KMS-11 (cell line): ENCODE measurements around the gene RPA3.
A peak's percentile ranks its signal among the peaks of the same experiment; 100 is the strongest.

ENCODE experiments used
- H2AFZ ChIP-seq: fragments of 200-600 bp; sonication (generic); 2 replicates; pipeline ENCODE4 v1.6.1; 2016; ENCODE audit warnings: antibody characterized with exemption, mixed run types, low read depth
- H3K27ac ChIP-seq: fragments of 200-600 bp; sonication (generic); 2 replicates; pipeline ENCODE4 v1.6.1; 2016; ENCODE audit warnings: mild to moderate bottlenecking, mixed run types
- H3K27me3 ChIP-seq: fragments of 200-600 bp; sonication (generic); 2 replicates; pipeline ENCODE4 v1.6.1; 2017; ENCODE audit warnings: mild to moderate bottlenecking, low read depth, mixed run types, moderate library complexity; ENCODE audit not compliant: insufficient read depth
- H3K36me3 ChIP-seq: fragments of 200-600 bp; sonication (generic); 2 replicates; pipeline ENCODE4 v1.6.1; 2017; ENCODE audit warnings: mild to moderate bottlenecking, mixed run types; ENCODE audit not compliant: insufficient read depth
- H3K4me1 ChIP-seq: fragments of 200-600 bp; sonication (generic); 2 replicates; pipeline ENCODE4 v1.6.1; 2016; ENCODE audit warnings: mild to moderate bottlenecking, low read depth, mixed run types; ENCODE audit not compliant: poor library complexity, severe bottlenecking
- H3K4me2 ChIP-seq: fragments of 200-600 bp; sonication (generic); 2 replicates; pipeline ENCODE4 v1.7.0; 2016; ENCODE audit warnings: mild to moderate bottlenecking, mixed run types
- H3K4me3 ChIP-seq: fragments of 200-600 bp; sonication (generic); IDR thresholded peaks from 2 replicates; pipeline ENCODE4 v1.6.1; 2017; ENCODE audit warnings: low read depth, low read length, mixed read lengths; ENCODE audit not compliant: insufficient read depth
- H3K79me2 ChIP-seq: fragments of 200-600 bp; sonication (generic); 2 replicates; pipeline ENCODE4 v1.6.1; 2016; ENCODE audit warnings: low read depth, mixed run types; ENCODE audit not compliant: insufficient read depth
- H3K9ac ChIP-seq: fragments of 200-600 bp; sonication (generic); 2 replicates; pipeline ENCODE4 v1.6.1; 2016; ENCODE audit warnings: mild to moderate bottlenecking, mixed run types
- H4K20me1 ChIP-seq: fragments of 200-600 bp; sonication (generic); 2 replicates; pipeline ENCODE4 v1.6.1; 2016; ENCODE audit warnings: mild to moderate bottlenecking, mixed run types; ENCODE audit not compliant: insufficient read depth
- TF ChIP-seq, protein P1 (sequence below): fragments of 200-600 bp; sonication (generic); conservative IDR thresholded peaks from 2 replicates; pipeline ENCODE4 v1.6.1; 2017; ENCODE audit warnings: low read depth, mild to moderate bottlenecking, antibody characterized with exemption, low read length, moderate library complexity, mixed read lengths

Gene RPA3

DNA sequence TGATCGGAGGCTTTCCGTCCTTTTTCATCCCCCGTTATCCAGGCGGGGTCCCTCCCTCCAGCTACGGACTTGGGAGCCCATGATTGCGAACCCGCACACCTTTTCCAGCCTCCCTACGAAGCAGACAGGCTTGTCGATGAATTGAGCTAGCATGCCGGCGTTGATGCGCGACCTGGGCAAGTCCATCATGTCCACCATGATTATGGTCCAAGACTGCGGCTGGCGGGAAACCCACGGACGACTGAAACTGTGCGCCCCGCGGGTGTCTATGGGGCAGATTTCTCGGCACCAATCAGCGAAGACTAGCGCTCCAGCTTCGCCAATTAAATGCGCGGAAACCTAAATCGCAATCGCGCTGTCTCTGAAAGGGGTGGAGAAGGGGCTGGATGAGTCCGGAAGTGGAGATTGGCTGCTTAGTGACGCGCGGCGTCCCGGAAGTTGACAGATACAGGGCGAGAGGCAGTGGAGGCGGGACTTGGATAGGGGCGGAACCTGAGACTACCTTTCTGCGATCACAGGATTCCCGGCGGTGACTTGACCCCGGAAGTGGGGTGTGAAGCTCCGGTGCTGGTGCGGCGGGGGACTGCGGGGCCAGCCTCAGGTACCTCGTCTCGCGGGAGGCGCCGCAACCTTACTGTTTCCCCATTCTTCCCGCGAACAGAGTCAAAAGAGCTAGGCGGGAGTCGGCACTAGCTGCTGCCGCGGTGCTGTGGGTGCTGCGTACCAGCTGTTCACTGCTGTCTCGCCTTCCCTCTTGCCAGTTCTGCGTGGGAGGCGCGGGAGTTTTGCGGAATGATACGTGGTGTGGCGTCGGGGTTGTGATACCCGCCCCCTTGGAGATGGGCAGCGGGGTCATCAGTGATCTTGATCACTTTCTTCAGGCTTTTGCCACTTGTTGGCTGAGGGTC lies 77.9 kb downstream of the RPA3 start, which contains the start of gene UMAD1:
UMAD1 (plus strand) TSS at position 532 of the 908 bp plus-strand sequence. CDS start 32,620 bp downstream, outside the sequence.
- no peaks in the 10 kb centered on the region for H3K27me3 ChIP-seq
- peaks cover 14% of the 10 kb centered on the region; the same call in 1 of the 2 replicates for H3K79me2 ChIP-seq
- H3K36me3 ChIP-seq = peaks cover 7% of the 10 kb centered on the region; the same call in 1 of the 2 replicates
- H4K20me1 ChIP-seq = no peaks in the 10 kb centered on the region
- H3K4me3 ChIP-seq = peak within 1 kb of the TSS; percentile 75
- H2AFZ ChIP-seq = peak within 1 kb of the TSS; percentile 96
- H3K9ac ChIP-seq = peak within 1 kb of the TSS; percentile 73
- H3K27ac ChIP-seq = peak within 1 kb of the TSS; percentile 72
- peaks cover 17% of the 10 kb centered on the region for H3K4me1 ChIP-seq
- H3K4me2 ChIP-seq = peak within 1 kb of the TSS; percentile 69
- TF ChIP-seq, protein P1, sequence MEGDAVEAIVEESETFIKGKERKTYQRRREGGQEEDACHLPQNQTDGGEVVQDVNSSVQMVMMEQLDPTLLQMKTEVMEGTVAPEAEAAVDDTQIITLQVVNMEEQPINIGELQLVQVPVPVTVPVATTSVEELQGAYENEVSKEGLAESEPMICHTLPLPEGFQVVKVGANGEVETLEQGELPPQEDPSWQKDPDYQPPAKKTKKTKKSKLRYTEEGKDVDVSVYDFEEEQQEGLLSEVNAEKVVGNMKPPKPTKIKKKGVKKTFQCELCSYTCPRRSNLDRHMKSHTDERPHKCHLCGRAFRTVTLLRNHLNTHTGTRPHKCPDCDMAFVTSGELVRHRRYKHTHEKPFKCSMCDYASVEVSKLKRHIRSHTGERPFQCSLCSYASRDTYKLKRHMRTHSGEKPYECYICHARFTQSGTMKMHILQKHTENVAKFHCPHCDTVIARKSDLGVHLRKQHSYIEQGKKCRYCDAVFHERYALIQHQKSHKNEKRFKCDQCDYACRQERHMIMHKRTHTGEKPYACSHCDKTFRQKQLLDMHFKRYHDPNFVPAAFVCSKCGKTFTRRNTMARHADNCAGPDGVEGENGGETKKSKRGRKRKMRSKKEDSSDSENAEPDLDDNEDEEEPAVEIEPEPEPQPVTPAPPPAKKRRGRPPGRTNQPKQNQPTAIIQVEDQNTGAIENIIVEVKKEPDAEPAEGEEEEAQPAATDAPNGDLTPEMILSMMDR = no peak

DNA sequence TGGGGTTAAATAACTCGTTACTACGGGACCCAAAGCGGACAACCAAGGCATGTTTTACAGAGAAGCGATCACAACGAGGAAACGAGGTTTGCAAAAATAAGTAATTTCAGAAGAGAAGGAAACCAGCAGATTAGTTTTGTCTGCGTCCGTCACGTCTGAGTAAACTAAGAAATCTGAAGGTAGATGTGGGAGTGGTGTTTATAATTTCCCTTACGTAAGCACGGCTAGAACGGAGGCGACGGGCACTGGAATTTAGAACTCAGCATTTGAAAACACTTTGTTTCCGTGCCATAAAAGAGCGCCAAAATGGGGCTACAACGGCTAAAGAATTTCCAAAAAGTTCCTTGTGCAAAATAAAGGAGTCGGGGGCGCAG lies 78.6 kb downstream of the RPA3 start:
- peak overlapping the region; percentile 81 for H2AFZ ChIP-seq
- peaks cover 17% of the 10 kb centered on the region for H3K4me1 ChIP-seq
- H3K4me3 ChIP-seq = no peak overlapping the region
- peak overlapping the region; percentile 73 for H3K9ac ChIP-seq
- H3K79me2 ChIP-seq = peaks cover 14% of the 10 kb centered on the region; the same call in 1 of the 2 replicates
- peak overlapping the region; percentile 72 for H3K27ac ChIP-seq
- H3K36me3 ChIP-seq = peaks cover 7% of the 10 kb centered on the region; the same call in 1 of the 2 replicates
- H3K4me2 ChIP-seq = peak overlapping the region; percentile 58
- TF ChIP-seq, protein P1 = no peak
- H4K20me1 ChIP-seq = no peaks in the 10 kb centered on the region
- no peaks in the 10 kb centered on the region for H3K27me3 ChIP-seq

DNA sequence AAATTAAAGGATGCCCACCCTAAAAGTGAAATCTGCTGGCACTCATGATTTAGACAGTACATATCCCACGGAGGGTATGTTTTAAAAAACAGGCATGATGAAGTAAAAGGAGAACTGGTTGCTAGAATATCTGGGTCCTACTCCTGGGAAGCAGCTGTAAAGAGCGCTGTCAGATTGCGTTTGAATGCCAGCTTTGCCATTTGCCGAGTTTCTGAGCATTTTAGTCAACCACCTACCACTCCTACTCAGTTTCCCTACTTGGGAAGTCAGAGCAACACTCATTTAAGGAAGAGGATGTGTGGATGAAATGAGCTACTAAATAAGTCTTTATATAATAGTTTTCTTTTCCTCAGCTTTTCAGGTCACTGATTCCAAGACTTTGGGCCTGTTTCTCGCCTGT lies 79.0 kb downstream of the RPA3 start:
- Histone ChIP-seq H3K9ac (peak overlapping the region; percentile 73; the same call in 1 of the 2 replicates), H3K27me3 (no peaks in the 10 kb centered on the region), H3K4me1 (peaks cover 17% of the 10 kb centered on the region), H3K27ac (peak overlapping the region; percentile 72), H3K4me2 (peak overlapping the region; percentile 58), H4K20me1 (no peaks in the 10 kb centered on the region), H3K36me3 (peaks cover 7% of the 10 kb centered on the region; the same call in 1 of the 2 replicates), H2AFZ (peak overlapping the region; percentile 81; the same call in 1 of the 2 replicates), H3K4me3 (no peak overlapping the region), H3K79me2 (peaks cover 14% of the 10 kb centered on the region; the same call in 1 of the 2 replicates)
- TF ChIP-seq, protein P1 = no peak

DNA sequence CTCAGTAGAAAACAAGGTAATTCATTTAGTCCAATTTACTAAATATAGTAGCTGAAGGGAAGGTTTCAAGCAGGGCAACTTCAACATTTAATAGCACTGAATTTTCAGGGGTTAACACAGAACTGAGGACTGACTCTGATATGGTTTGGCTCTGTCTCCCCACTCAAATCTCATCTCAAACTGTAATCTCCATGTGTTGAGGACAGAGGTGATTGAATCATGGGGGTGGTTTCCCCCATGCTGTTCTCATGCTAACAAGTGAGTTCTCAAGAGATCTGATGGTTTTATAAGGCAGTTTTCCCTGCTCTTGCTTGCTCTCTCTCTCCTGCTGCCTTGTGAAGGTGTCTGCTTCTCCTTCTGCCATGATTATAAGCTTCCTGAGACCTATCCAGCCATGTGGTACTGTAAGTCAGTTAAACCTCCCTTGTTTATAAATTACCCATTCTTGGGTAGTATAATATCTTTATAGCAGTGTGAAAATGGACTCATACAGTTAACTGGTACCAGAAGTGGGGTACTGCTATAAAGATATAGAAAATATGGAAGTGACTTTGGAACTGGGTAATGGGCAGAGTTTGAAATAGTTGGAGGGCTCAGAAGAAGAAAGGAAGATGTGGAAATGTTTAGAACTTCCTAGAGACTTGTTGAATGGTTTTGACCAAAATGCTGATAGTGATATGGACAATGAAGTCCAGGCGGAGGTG lies 87.6 kb downstream of the RPA3 start:
- Histone ChIP-seq H3K36me3 (no peaks in the 10 kb centered on the region), H3K79me2 (no peaks in the 10 kb centered on the region), H3K9ac (no peak overlapping the region), H3K4me1 (no peaks in the 10 kb centered on the region), H4K20me1 (no peaks in the 10 kb centered on the region), H2AFZ (no peak overlapping the region), H3K27me3 (no peaks in the 10 kb centered on the region), H3K4me2 (no peak overlapping the region), H3K27ac (no peak overlapping the region), H3K4me3 (no peak overlapping the region)
- TF ChIP-seq, protein P1 = no peak
